Motor neuron (in vitro differentiated cells): ENCODE results near the gene CRADD. TPM values are rescaled to one million over a fixed set of nuclear protein-coding genes. Genes with fewer than 3 reads are reported as not detected.

Experiments used
- ATAC-seq, 8 experiments: fragments of 200-7000 bp; cut with Tn5 transposase; replicated peaks in 6 of 8; 2 replicates each; pipeline ENCODE4 v1.8.0; 2021; ENCODE audit warnings: mild to moderate bottlenecking in 8 of 8, moderate library complexity in 8 of 8
- H3K27ac ChIP-seq, 2 donors: fragments of 250-450 bp; sonication (Bioruptor Pico); 2 replicates each; pipeline ENCODE4 v1.9.0; 2021; ENCODE audit warnings: antibody characterized with exemption in 2 of 2, mild to moderate bottlenecking in 2 of 2, moderate library complexity in 1 of 2
- H3K4me1 ChIP-seq, 2 donors: fragments of 250-450 bp; sonication (Bioruptor Pico); replicated peaks in 1 of 2; 2 replicates each; pipeline ENCODE4 v1.6.1; 2021; ENCODE audit warnings: antibody characterized with exemption in 2 of 2, mild to moderate bottlenecking in 2 of 2, moderate library complexity in 1 of 2
- H3K4me3 ChIP-seq, 5 donors: fragments of 250-450 bp; sonication (Bioruptor Pico); 2 replicates each; pipeline ENCODE4 v1.9.0; 2021; ENCODE audit warnings: antibody characterized with exemption in 5 of 5, mild to moderate bottlenecking in 5 of 5, moderate library complexity in 4 of 5
- WGBS, 10 experiments: fragments of 450-650 bp; shearing (Covaris generic); methylation state at CpG; one replicate each; pipeline ENCODE4 v1.0.0; 2022; 5-methylcytosine and 5-hydroxymethylcytosine counted together
- in situ Hi-C, 9 experiments: fragments of 400-800 bp; cut with MboI; loops; one replicate each; pipeline ENCODE4 v1.15.0; 2021; ENCODE audit warnings: low sequenced_read_pairs in 9 of 9, low pct_unique_long_range_greater_than_20kb in 2 of 9; ENCODE audit not compliant: unreplicated experiment in 9 of 9
- total RNA-seq, 8 experiments: library from RNA; unstranded; fragments of 300-600 nt; gene quantifications; 2 replicates each; pipeline versions ENCODE4 v1.2.3 to v1.2.4, GENCODE V29; 2022

Gene CRADD
- total RNA-seq, 8 experiments from 2014 or later = 8.0 to 21.3 (median 10.4) TPM

- Histone ChIP-seq H3K4me1 (no peaks in the 10 kb centered on the region), H3K27ac (no peak overlapping the region), H3K4me3 (no peak overlapping the region)
- in situ Hi-C loops = no loop called here
- WGBS, 10 experiments = 0 to 100% (median 80%) methylated on average over 1 to 5 of the region's 5 CpGs
- no peak for ATAC-seq
Measured at GRCh38 chr12:93713060-93713459, 35.9 kb downstream of the CRADD start.

GRCh38 chr12:93713800-93714199 is 36.6 kb downstream of the CRADD start:
- Histone ChIP-seq H3K4me1 (no peaks in the 10 kb centered on the region), H3K4me3 (no peak overlapping the region), H3K27ac (no peak overlapping the region)
- 29 to 97% (median 81%) methylated on average over 1 to 4 of the region's 4 CpGs for whole genome bisulfite sequencing, 10 experiments
- in situ Hi-C loops = no loop called here
- ATAC-seq = no peak

GRCh38 chr12:93714382-93714781 is 37.2 kb downstream of the CRADD start:
- ATAC-seq = peak in 3 of 8 experiments; percentile 20 to 65 (median 31)
- in situ Hi-C loops = no loop called here
- no peak overlapping the region for H3K27ac ChIP-seq
- no peaks in the 10 kb centered on the region for H3K4me1 ChIP-seq
- H3K4me3 ChIP-seq = no peak overlapping the region
- WGBS, 10 experiments = 0 to 94% (median 60%) methylated on average over 1 to 5 of the region's 5 CpGs; no CpG with 5 or more reads in 3 of the 10 experiments

GRCh38 chr12:93719710-93720109 is 42.5 kb downstream of the CRADD start:
- 17 to 100% (median 78%) methylated on average over 1 of the region's 1 CpG for WGBS, 10 experiments
- in situ Hi-C loops = no loop called here
- no peaks in the 10 kb centered on the region for H3K4me1 ChIP-seq

GRCh38 chr12:93720559-93720958 is 43.4 kb downstream of the CRADD start:
- Histone ChIP-seq H3K4me3 (no peak overlapping the region), H3K27ac (no peak overlapping the region), H3K4me1 (no peaks in the 10 kb centered on the region)
- in situ Hi-C loops = no loop called here
- ATAC-seq = no peak
- WGBS, 10 experiments = 80 to 100% (median 92%) methylated on average over 1 to 2 of the region's 2 CpGs; no CpG with 5 or more reads in 1 of the 10 experiments

More at GRCh38 chr12:93719710-93720109, 42.5 kb downstream of the CRADD start:
- no peak overlapping the region for H3K4me3 ChIP-seq
- H3K27ac ChIP-seq = no peak overlapping the region
- ATAC-seq = no peak

- no peak overlapping the region for H3K4me3 ChIP-seq
- no peak overlapping the region for H3K27ac ChIP-seq
- no peaks in the 10 kb centered on the region for H3K4me1 ChIP-seq
- 57 to 100% (median 85%) methylated on average over 1 to 2 of the region's 2 CpGs for WGBS, 10 experiments
- no peak for ATAC-seq
- in situ Hi-C loops = no loop called here
Measured at GRCh38 chr12:93722179-93722578, 45.0 kb downstream of the CRADD start.

GRCh38 chr12:93722835-93723567 is 45.8 kb downstream of the CRADD start:
- in situ Hi-C loops = no loop called here
- Histone ChIP-seq H3K4me1 (no peaks in the 10 kb centered on the region), H3K4me3 (no peak overlapping the region), H3K27ac (no peak overlapping the region)
- 39 to 96% (median 95%) methylated on average over 2 to 4 of the region's 4 CpGs; no CpG with 5 or more reads in 5 of the 10 experiments for WGBS, 10 experiments
- no peak for ATAC-seq

GRCh38 chr12:93723568-93723930 is 46.4 kb downstream of the CRADD start:
- Histone ChIP-seq H3K4me3 (no peak overlapping the region), H3K27ac (no peak overlapping the region), H3K4me1 (no peaks in the 10 kb centered on the region)
- WGBS, 10 experiments = 63 to 100% (median 90%) methylated on average over 1 to 3 of the region's 4 CpGs; no CpG with 5 or more reads in 5 of the 10 experiments
- in situ Hi-C loops = no loop called here
- no peak for ATAC-seq

- in situ Hi-C loops = loop anchor here in 2 of 9 experiments (25.0 kb wide), 2 partner anchors 138 to 163 kb away; partner anchors contain the start of gene SOCS2 (in 1 of the 2)
- H3K27ac ChIP-seq = no peak overlapping the region
- H3K4me3 ChIP-seq = no peak overlapping the region
- H3K4me1 ChIP-seq = no peaks in the 10 kb centered on the region
- ATAC-seq = no peak
Measured at GRCh38 chr12:93725531-93725930, 48.4 kb downstream of the CRADD start.

GRCh38 chr12:93727195-93727811 is 50.1 kb downstream of the CRADD start:
- WGBS, 10 experiments = 21 to 87% (median 80%) methylated on average over 1 to 3 of the region's 3 CpGs; no CpG with 5 or more reads in 6 of the 10 experiments
- in situ Hi-C loops = loop anchor here in 2 of 9 experiments (25.0 kb wide), 2 partner anchors 140 to 165 kb away; partner anchors contain the start of gene SOCS2 (in 1 of the 2)
- no peak overlapping the region for H3K4me3 ChIP-seq

GRCh38 chr12:93727911-93728310 is 50.7 kb downstream of the CRADD start:
- WGBS, 10 experiments = 70 to 100% (median 89%) methylated on average over 1 to 4 of the region's 4 CpGs; no CpG with 5 or more reads in 1 of the 10 experiments
- no peak for ATAC-seq
- H3K4me1 ChIP-seq = no peaks in the 10 kb centered on the region
- no peak overlapping the region for H3K4me3 ChIP-seq
- no peak overlapping the region for H3K27ac ChIP-seq
- in situ Hi-C loops = loop anchor here in 2 of 9 experiments (25.0 kb wide), 2 partner anchors 141 to 166 kb away; partner anchors contain the start of gene SOCS2 (in 1 of the 2)

More at GRCh38 chr12:93727195-93727811, 50.1 kb downstream of the CRADD start:
- H3K4me1 ChIP-seq = no peaks in the 10 kb centered on the region
- no peak for ATAC-seq
- no peak overlapping the region for H3K27ac ChIP-seq

GRCh38 chr12:93729934-93730333 is 52.8 kb downstream of the CRADD start:
- in situ Hi-C loops = loop anchor here in 2 of 9 experiments (25.0 kb wide), 2 partner anchors 143 to 168 kb away; partner anchors contain the start of gene SOCS2 (in 1 of the 2)
- H3K4me3 ChIP-seq = no peak overlapping the region
- no peaks in the 10 kb centered on the region for H3K4me1 ChIP-seq
- H3K27ac ChIP-seq = no peak overlapping the region
- WGBS, 10 experiments = 78 to 100% (median 86%) methylated on average over 1 to 3 of the region's 3 CpGs; no CpG with 5 or more reads in 1 of the 10 experiments
- no peak for ATAC-seq

GRCh38 chr12:93733358-93733757 is 56.2 kb downstream of the CRADD start:
- Histone ChIP-seq H3K27ac (no peak overlapping the region), H3K4me1 (no peaks in the 10 kb centered on the region), H3K4me3 (no peak overlapping the region)
- in situ Hi-C loops = loop anchor here in 2 of 9 experiments (25.0 kb wide), 2 partner anchors 146 to 171 kb away; partner anchors contain the start of gene SOCS2 (in 1 of the 2)
- ATAC-seq = peak in 2 of 8 experiments; percentile 4 to 17
- 50 to 100% (median 89%) methylated on average over 1 to 3 of the region's 3 CpGs; no CpG with 5 or more reads in 3 of the 10 experiments for WGBS, 10 experiments
